ENCODE data around the gene LIPC.
A peak's percentile ranks its signal among the peaks of the same experiment; 100 is the strongest.

LIPC gene

DNA sequence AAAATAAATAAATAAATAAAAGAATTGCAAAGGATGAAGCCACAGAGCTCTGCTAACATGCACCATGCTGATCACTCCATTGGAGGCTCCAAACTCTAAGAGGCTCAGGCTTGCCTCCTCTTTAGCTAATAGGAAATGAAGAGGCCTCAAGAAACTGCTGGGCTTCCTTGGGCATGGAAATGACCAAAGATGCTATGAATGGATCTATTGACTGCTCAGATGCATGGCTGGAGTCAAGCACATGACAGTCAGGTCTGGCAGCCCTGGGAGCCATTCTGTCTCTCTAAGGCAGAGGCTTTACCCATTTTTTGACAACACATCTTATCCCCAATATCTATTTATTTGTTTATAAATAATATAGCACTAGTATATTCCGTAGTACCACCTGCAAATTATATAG, 5.3 kb upstream of the LIPC start:
- TF ChIP-seq, protein P1, sequence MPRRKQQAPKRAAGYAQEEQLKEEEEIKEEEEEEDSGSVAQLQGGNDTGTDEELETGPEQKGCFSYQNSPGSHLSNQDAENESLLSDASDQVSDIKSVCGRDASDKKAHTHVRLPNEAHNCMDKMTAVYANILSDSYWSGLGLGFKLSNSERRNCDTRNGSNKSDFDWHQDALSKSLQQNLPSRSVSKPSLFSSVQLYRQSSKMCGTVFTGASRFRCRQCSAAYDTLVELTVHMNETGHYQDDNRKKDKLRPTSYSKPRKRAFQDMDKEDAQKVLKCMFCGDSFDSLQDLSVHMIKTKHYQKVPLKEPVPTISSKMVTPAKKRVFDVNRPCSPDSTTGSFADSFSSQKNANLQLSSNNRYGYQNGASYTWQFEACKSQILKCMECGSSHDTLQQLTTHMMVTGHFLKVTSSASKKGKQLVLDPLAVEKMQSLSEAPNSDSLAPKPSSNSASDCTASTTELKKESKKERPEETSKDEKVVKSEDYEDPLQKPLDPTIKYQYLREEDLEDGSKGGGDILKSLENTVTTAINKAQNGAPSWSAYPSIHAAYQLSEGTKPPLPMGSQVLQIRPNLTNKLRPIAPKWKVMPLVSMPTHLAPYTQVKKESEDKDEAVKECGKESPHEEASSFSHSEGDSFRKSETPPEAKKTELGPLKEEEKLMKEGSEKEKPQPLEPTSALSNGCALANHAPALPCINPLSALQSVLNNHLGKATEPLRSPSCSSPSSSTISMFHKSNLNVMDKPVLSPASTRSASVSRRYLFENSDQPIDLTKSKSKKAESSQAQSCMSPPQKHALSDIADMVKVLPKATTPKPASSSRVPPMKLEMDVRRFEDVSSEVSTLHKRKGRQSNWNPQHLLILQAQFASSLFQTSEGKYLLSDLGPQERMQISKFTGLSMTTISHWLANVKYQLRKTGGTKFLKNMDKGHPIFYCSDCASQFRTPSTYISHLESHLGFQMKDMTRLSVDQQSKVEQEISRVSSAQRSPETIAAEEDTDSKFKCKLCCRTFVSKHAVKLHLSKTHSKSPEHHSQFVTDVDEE (CRISPR knock-in tag; IDR thresholded peaks at IDR 0.05) = no peak
- TF ChIP-seq GLIS3 (CRISPR knock-in tag; IDR thresholded peaks at IDR 0.05) = no peak
- no peak for TF ChIP-seq CSDC2 (CRISPR knock-in tag; IDR thresholded peaks at IDR 0.05)
- TF ChIP-seq, protein P2, sequence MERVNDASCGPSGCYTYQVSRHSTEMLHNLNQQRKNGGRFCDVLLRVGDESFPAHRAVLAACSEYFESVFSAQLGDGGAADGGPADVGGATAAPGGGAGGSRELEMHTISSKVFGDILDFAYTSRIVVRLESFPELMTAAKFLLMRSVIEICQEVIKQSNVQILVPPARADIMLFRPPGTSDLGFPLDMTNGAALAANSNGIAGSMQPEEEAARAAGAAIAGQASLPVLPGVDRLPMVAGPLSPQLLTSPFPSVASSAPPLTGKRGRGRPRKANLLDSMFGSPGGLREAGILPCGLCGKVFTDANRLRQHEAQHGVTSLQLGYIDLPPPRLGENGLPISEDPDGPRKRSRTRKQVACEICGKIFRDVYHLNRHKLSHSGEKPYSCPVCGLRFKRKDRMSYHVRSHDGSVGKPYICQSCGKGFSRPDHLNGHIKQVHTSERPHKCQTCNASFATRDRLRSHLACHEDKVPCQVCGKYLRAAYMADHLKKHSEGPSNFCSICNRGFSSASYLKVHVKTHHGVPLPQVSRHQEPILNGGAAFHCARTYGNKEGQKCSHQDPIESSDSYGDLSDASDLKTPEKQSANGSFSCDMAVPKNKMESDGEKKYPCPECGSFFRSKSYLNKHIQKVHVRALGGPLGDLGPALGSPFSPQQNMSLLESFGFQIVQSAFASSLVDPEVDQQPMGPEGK (CRISPR knock-in tag; IDR thresholded peaks at IDR 0.05; ENCODE audit: borderline replicate concordance) = no peak
- TF ChIP-seq TCF4 (CRISPR knock-in tag; IDR thresholded peaks at IDR 0.05; ENCODE audit: borderline replicate concordance) = no peak
- no peak for TF ChIP-seq ZNF70 (CRISPR knock-in tag; IDR thresholded peaks at IDR 0.05)
- TF ChIP-seq ZFP30 (CRISPR knock-in tag; IDR thresholded peaks at IDR 0.05) = no peak
- no peak for TF ChIP-seq ZC3H10 (CRISPR knock-in tag; IDR thresholded peaks at IDR 0.05)
- no peak for TF ChIP-seq ZNF565 (CRISPR knock-in tag; conservative IDR thresholded peaks at IDR 0.05; ENCODE audit: low read depth)
- no peak for TF ChIP-seq PPARA (CRISPR knock-in tag; IDR thresholded peaks at IDR 0.05; ENCODE audit: borderline replicate concordance)
- TF ChIP-seq, protein P3, sequence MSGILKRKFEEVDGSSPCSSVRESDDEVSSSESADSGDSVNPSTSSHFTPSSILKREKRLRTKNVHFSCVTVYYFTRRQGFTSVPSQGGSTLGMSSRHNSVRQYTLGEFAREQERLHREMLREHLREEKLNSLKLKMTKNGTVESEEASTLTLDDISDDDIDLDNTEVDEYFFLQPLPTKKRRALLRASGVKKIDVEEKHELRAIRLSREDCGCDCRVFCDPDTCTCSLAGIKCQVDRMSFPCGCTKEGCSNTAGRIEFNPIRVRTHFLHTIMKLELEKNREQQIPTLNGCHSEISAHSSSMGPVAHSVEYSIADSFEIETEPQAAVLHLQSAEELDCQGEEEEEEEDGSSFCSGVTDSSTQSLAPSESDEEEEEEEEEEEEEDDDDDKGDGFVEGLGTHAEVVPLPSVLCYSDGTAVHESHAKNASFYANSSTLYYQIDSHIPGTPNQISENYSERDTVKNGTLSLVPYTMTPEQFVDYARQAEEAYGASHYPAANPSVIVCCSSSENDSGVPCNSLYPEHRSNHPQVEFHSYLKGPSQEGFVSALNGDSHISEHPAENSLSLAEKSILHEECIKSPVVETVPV (CRISPR knock-in tag; IDR thresholded peaks at IDR 0.05) = no peak
- no peak for TF ChIP-seq ZFP3 (CRISPR knock-in tag; IDR thresholded peaks at IDR 0.05)
- TF ChIP-seq ZNF8 (CRISPR knock-in tag; IDR thresholded peaks at IDR 0.05) = no peak
- ATAC-seq = no peak

DNA sequence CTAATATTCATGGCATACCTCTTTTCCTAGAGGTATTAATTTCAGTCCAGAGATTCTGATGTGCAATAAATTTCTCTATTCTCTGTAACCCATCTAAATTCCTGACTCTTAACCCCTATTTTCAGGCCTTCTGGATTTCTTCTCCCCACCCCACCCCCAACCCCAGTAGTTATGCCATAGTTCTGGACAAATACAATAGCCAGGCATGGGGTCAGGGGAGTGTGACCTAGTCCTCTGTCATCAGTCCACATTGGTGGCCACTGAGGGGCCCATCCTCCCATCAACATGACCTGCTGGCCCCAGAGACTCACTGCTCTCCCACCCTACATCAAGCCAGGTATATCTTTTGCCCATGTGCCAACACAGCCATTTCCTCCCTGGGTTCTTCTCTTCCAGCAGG, 3.8 kb upstream of the LIPC start:
- no peak for ATAC-seq
- TF ChIP-seq ISL1 (CRISPR knock-in tag; IDR thresholded peaks at IDR 0.05) = no peak
- TF ChIP-seq, protein P3 (CRISPR knock-in tag; IDR thresholded peaks at IDR 0.05) = no peak

DNA sequence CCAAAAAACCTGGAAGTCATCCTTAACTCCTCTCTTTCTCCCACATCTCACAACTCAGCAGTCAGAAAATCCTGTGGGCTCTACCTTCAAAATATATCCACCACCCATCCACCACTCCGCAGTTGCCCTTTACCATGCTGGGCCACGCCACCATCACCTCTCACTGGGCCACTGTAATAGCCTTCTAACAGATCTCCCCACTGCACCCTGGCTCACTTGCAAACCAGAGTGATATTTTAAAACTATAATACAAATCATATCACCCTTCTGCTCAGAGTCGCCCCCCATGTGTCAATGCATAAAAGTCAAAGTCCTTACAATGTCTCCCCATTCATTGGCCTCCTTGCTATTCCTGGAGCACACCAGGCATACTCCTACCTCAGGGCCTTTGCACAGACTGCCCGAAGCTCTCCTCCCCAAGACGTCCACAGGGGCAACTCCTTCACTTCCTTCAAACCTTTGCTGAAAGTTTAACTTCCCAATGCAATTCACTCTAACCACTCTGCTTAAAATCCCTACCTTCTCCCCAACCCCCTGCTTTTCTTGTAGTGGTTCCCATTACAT, 1.5 kb upstream of the LIPC start:
- no peak for TF ChIP-seq BACH2 (CRISPR knock-in tag; IDR thresholded peaks at IDR 0.05; ENCODE audit: borderline replicate concordance)
- TF ChIP-seq TOX (CRISPR knock-in tag; IDR thresholded peaks at IDR 0.05; ENCODE audit: borderline replicate concordance) = no peak
- no peak for TF ChIP-seq ARNTL (CRISPR knock-in tag; IDR thresholded peaks at IDR 0.05; ENCODE audit: borderline replicate concordance, low read depth)
- TF ChIP-seq OSR1 (CRISPR knock-in tag; IDR thresholded peaks at IDR 0.05) = no peak
- ATAC-seq = no peak

DNA sequence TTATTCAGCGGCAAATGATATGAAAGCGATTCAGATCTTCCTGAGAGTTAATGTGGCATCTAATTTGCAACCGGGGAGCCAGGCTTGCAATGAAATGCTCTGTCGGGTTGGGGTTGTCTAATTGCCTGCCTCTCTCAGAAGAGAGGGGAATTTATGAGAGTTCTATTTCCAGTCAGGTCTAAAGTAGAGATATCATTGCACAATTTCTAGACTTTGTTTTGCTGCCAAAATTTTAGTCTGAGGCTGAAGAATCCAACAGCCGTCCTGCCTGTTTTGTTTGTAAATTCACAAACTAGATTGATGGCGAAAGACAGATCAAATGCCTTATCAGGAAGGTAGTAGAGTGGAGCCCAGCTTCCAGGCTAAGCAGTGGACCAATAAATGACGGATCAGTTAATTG, 610 bp downstream of the LIPC start:
- TF ChIP-seq ZNF70 (CRISPR knock-in tag; IDR thresholded peaks at IDR 0.05) = no peak
- peak; percentile 73 for TF ChIP-seq ISL1 (CRISPR knock-in tag; IDR thresholded peaks at IDR 0.05)
- TF ChIP-seq, protein P4, sequence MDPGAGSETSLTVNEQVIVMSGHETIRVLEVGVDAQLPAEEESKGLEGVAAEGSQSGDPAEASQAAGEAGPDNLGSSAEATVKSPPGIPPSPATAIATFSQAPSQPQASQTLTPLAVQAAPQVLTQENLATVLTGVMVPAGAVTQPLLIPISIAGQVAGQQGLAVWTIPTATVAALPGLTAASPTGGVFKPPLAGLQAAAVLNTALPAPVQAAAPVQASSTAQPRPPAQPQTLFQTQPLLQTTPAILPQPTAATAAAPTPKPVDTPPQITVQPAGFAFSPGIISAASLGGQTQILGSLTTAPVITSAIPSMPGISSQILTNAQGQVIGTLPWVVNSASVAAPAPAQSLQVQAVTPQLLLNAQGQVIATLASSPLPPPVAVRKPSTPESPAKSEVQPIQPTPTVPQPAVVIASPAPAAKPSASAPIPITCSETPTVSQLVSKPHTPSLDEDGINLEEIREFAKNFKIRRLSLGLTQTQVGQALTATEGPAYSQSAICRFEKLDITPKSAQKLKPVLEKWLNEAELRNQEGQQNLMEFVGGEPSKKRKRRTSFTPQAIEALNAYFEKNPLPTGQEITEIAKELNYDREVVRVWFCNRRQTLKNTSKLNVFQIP (CRISPR knock-in tag; IDR thresholded peaks at IDR 0.05; ENCODE audit: borderline replicate concordance, low read depth) = no peak
- no peak for TF ChIP-seq ZFP30 (CRISPR knock-in tag; IDR thresholded peaks at IDR 0.05)
- TF ChIP-seq ESRRG (CRISPR knock-in tag; IDR thresholded peaks at IDR 0.05) = no peak
- no peak for ATAC-seq

Measured in SK-N-SH treated with all-trans-retinoic acid at 6 μM for 48 hours (cell line).